Measurements from ENCODE around the gene PRKAR2B. TPM values are rescaled to one million over a fixed set of nuclear protein-coding genes. Genes with fewer than 3 reads are reported as not detected.

PRKAR2B gene
- total and polyA plus RNA-seq, 11 donors = 7.0 to 50.6 (median 18.5) TPM

DNA sequence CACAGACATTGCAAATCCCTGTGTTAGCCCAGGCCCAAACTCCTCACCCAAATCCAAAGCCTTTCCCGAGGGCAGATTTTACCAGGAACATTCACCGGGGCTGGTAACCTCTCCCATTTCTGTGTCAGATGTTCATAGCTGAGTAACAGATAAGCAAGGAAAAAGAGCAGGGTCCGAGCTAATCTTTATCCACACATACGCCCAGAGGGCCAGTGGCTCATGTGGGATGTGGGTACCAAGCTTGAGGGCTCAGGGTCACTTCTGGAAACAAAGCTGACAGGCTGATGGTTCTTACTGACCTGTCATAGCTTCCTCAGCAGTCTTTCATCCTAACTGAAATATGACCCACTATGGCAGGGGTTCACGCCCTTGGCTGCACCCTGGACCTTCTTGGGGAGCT lies 164.1 kb downstream of the PRKAR2B start:
- WGBS, 4 donors = 63 to 76% (median 73%) methylated on average over 4 to 5 of the region's 5 CpGs
- intact Hi-C loops (cut with DNase I) = loop anchor here in 7 of 10 donors (5.0 to 10.0 kb wide), 8 partner anchors 186 to 666 kb away; partner anchors contain the start of genes BCAP29 (in 1 of the 7), COG5 (in 1 of the 7) and DUS4L (in 1 of the 7)
- Histone ChIP-seq H3K27me3 (no peaks in the 10 kb centered on the region), H3K4me1 (peaks cover 0 to 34% (median 20%) of the 10 kb centered on the region in 12 donors), H3K9me3 (peaks cover 0 to 4% (median 0%) of the 10 kb centered on the region in 12 donors), H3K4me3 (no peak overlapping the region), H3K27ac (peak overlapping the region; percentile 37 to 83 (median 74)), H3K36me3 (peaks cover 0 to 62% (median 37%) of the 10 kb centered on the region in 9 donors)
- ATAC-seq (no peak), DNase-seq (no peak)
- TF ChIP-seq CTCF (IDR thresholded peaks at IDR 0.05) (no peak), POLR2A (IDR thresholded peaks at IDR 0.05) (no peak)

GRCh38 chr7:107209565-107209964 lies 165.1 kb downstream of the PRKAR2B start:
- Histone ChIP-seq H3K4me1 (peaks cover 0 to 34% (median 20%) of the 10 kb centered on the region in 12 donors), H3K4me3 (no peak overlapping the region), H3K27ac (peak overlapping the region in 8 of 12 donors; percentile 28 to 83 (median 78)), H3K27me3 (no peaks in the 10 kb centered on the region), H3K9me3 (peaks cover 0 to 12% (median 2%) of the 10 kb centered on the region in 12 donors), H3K36me3 (peaks cover 0 to 52% (median 27%) of the 10 kb centered on the region in 9 donors)
- DNase-seq = peak in 1 of 5 donors; percentile 54
- intact Hi-C loops (cut with DNase I) = loop anchor here in 7 of 10 donors (5.0 to 10.0 kb wide), 8 partner anchors 185 to 665 kb away; partner anchors contain the start of genes BCAP29 (in 1 of the 7), COG5 (in 1 of the 7) and DUS4L (in 1 of the 7)
- peak in 3 of 4 donors; percentile 31 to 52 (median 42) for ATAC-seq
- 54 to 69% (median 60%) methylated on average over 4 of the region's 4 CpGs for WGBS, 4 donors
- no peak for TF ChIP-seq CTCF (IDR thresholded peaks at IDR 0.05)
- TF ChIP-seq POLR2A (IDR thresholded peaks at IDR 0.05) = no peak

GRCh38 chr7:107210400-107210799 lies 165.9 kb downstream of the PRKAR2B start:
- H3K9me3 ChIP-seq = peaks cover 0 to 20% (median 2%) of the 10 kb centered on the region in 12 donors
- DNase-seq (no peak), ATAC-seq (no peak)
- no peaks in the 10 kb centered on the region for H3K27me3 ChIP-seq
- 94 to 100% (median 97%) methylated on average over 4 of the region's 4 CpGs for WGBS, 4 donors
- intact Hi-C loops (cut with DNase I) = loop anchor here in 1 of 10 donors (5.0 kb wide), 1 partner anchor 72 kb away; no protein-coding TSS in a partner anchor
- peaks cover 0 to 34% (median 20%) of the 10 kb centered on the region in 12 donors for H3K4me1 ChIP-seq
- H3K27ac ChIP-seq = peak overlapping the region in 1 of 12 donors; percentile 9
- no peak for TF ChIP-seq CTCF (IDR thresholded peaks at IDR 0.05)
- TF ChIP-seq POLR2A (IDR thresholded peaks at IDR 0.05) = no peak
- H3K36me3 ChIP-seq = peaks cover 0 to 43% (median 19%) of the 10 kb centered on the region in 9 donors
- no peak overlapping the region for H3K4me3 ChIP-seq

Other genes with a start within 250 kb of the PRKAR2B start
- gene PIK3CG, start 179.4 kb upstream of the PRKAR2B start, total RNA-seq = 10 to 100 TPM in 1 of 9 donors, 1 to 10 TPM in 7, under 1 TPM in 1; 0.81 to 11.0 (median 1.8) TPM
- gene PIK3CG, start 179.4 kb upstream of the PRKAR2B start, polyA plus RNA-seq = under 1 TPM; 0.15 to 0.28 TPM
- 10 to 100 TPM; 41.3 to 98.4 (median 60.8) TPM for gene HBP1, start 124.3 kb downstream of the PRKAR2B start, total RNA-seq
- 10 to 100 TPM; 21.4 to 38.6 TPM for gene HBP1, start 124.3 kb downstream of the PRKAR2B start, polyA plus RNA-seq

Measured in heart left ventricle (tissue), 16 donors.